HepG2 (cell line): ENCODE results near the gene HLA-DOA. TPM values are rescaled to one million over a fixed set of nuclear protein-coding genes. Genes with fewer than 3 reads are reported as not detected.

Source experiments
- ATF7-NPFF ChIP-seq: sonication (generic); formaldehyde crosslinking; IDR thresholded peaks from 2 replicates; pipeline ENCODE4 v1.8.1; 2023; ENCODE audit warnings: mild to moderate bottlenecking, low read depth, missing genetic modification reagents, moderate library complexity
- DMTF1 ChIP-seq: sonication (generic); formaldehyde crosslinking; IDR thresholded peaks from 2 replicates; pipeline ENCODE4 v1.4.0; 2020; ENCODE audit warnings: mild to moderate bottlenecking, missing genetic modification reagents
- NFKBIZ ChIP-seq: IDR thresholded peaks from 2 replicates; pipeline ENCODE4 v1.6.1; 2018; ENCODE audit warnings: missing genetic modification reagents, missing compliant biosample characterization
- PBX2 ChIP-seq: IDR thresholded peaks from 2 replicates; pipeline ENCODE4 v1.6.1; 2016; ENCODE audit warnings: control low read depth
- PREB ChIP-seq: sonication (generic); formaldehyde crosslinking; IDR thresholded peaks from 2 replicates; pipeline ENCODE4 v1.4.0; 2020; ENCODE audit warnings: missing genetic modification reagents
- RBAK ChIP-seq: sonication (generic); formaldehyde crosslinking; IDR thresholded peaks from 2 replicates; pipeline ENCODE4 v1.5.1; 2020; ENCODE audit warnings: mild to moderate bottlenecking, missing genetic modification reagents
- RBM22 ChIP-seq: fragments of 200-400 bp; formaldehyde crosslinking; optimal IDR thresholded peaks from 2 replicates; pipeline ENCODE3; 2017; ENCODE audit warnings: mild to moderate bottlenecking, low read length, moderate library complexity
- RXRA ChIP-seq: sonication (generic); formaldehyde crosslinking; IDR thresholded peaks from 2 replicates; pipeline ENCODE4 v1.5.1; 2020; ENCODE audit warnings: missing genetic modification reagents
- ZNF224 ChIP-seq: sonication (generic); formaldehyde crosslinking; IDR thresholded peaks from 2 replicates; pipeline ENCODE4 v1.5.0; 2020; ENCODE audit warnings: mild to moderate bottlenecking, missing genetic modification reagents
- ZNF513 ChIP-seq: sonication (generic); formaldehyde crosslinking; conservative IDR thresholded peaks from 2 replicates; pipeline ENCODE4 v1.5.0; 2020; ENCODE audit warnings: missing genetic modification reagents
- ZNF687 ChIP-seq: sonication (generic); formaldehyde crosslinking; IDR thresholded peaks from 2 replicates; pipeline ENCODE4 v1.5.1; 2020; ENCODE audit warnings: mild to moderate bottlenecking, missing genetic modification reagents, moderate library complexity
- polyA plus RNA-seq, 8 experiments: library from polyadenylated mRNA; depleted of rRNA in 3 of 8; stranded (reverse) in 7 of 8; unstranded in 1 of 8; fragments of >200 nt; fragmentation: Illumina TruSeq in 4 of 8; extraction: Trizol in 4 of 8; gene quantifications; 2 replicates each; pipeline versions ENCODE4 v1.2.1 to v1.2.3, GENCODE V29; 2011 to 2016; ENCODE audit warnings: low read depth in 4 of 8, missing spikeins in 1 of 8, mixed read lengths in 1 of 8; ENCODE audit not compliant: insufficient read depth in 1 of 8
- total RNA-seq, 5 experiments: library from RNA; depleted of rRNA; stranded (reverse); fragments of >200 nt; fragmentation: Illumina TruSeq; extraction: Trizol; gene quantifications; 2 replicates each; pipeline ENCODE4 v1.2.3, GENCODE V29; 2016; ENCODE audit warnings: low read depth in 1 of 5
- TF ChIP-seq, protein P1 (sequence below): sonication (generic); formaldehyde crosslinking; IDR thresholded peaks from 2 replicates; pipeline ENCODE4 v1.4.0; 2020; ENCODE audit warnings: missing genetic modification reagents, borderline replicate concordance

HLA-DOA gene
- total and polyA plus RNA-seq, 2 of the 13 experiments (the other 11 are each of a cell fraction or from before 2014, with no cell fraction given): 0.03 to 0.09 TPM

- TF ChIP-seq, protein P1, sequence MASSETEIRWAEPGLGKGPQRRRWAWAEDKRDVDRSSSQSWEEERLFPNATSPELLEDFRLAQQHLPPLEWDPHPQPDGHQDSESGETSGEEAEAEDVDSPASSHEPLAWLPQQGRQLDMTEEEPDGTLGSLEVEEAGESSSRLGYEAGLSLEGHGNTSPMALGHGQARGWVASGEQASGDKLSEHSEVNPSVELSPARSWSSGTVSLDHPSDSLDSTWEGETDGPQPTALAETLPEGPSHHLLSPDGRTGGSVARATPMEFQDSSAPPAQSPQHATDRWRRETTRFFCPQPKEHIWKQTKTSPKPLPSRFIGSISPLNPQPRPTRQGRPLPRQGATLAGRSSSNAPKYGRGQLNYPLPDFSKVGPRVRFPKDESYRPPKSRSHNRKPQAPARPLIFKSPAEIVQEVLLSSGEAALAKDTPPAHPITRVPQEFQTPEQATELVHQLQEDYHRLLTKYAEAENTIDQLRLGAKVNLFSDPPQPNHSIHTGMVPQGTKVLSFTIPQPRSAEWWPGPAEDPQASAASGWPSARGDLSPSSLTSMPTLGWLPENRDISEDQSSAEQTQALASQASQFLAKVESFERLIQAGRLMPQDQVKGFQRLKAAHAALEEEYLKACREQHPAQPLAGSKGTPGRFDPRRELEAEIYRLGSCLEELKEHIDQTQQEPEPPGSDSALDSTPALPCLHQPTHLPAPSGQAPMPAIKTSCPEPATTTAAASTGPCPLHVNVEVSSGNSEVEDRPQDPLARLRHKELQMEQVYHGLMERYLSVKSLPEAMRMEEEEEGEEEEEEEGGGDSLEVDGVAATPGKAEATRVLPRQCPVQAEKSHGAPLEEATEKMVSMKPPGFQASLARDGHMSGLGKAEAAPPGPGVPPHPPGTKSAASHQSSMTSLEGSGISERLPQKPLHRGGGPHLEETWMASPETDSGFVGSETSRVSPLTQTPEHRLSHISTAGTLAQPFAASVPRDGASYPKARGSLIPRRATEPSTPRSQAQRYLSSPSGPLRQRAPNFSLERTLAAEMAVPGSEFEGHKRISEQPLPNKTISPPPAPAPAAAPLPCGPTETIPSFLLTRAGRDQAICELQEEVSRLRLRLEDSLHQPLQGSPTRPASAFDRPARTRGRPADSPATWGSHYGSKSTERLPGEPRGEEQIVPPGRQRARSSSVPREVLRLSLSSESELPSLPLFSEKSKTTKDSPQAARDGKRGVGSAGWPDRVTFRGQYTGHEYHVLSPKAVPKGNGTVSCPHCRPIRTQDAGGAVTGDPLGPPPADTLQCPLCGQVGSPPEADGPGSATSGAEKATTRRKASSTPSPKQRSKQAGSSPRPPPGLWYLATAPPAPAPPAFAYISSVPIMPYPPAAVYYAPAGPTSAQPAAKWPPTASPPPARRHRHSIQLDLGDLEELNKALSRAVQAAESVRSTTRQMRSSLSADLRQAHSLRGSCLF (CRISPR knock-in tag): no peak
- TF ChIP-seq ATF7-NPFF (CRISPR knock-in tag) (no peak), NFKBIZ (CRISPR knock-in tag) (no peak), ZNF513 (CRISPR knock-in tag) (no peak), ZNF224 (CRISPR knock-in tag) (no peak), PBX2 (no peak; the same call in 1 of the 2 replicates), ZNF687 (CRISPR knock-in tag) (peak; percentile 88), RBAK (no peak), DMTF1 (CRISPR knock-in tag) (0 out of 2 replicates have a peak, but pooled peaks have one; percentile 33), PREB (CRISPR knock-in tag) (peak; percentile 88; the same call in 1 of the 2 replicates), RBM22 (no peak), RXRA (CRISPR knock-in tag) (peak; percentile 62; the same call in 1 of the 2 replicates)
These were observed 40.3 kb downstream of the HLA-DOA start (continued) for GRCh38 chr6:32968867-32969684.
